Measurements from ENCODE around the gene PRL. TPM values are rescaled to one million over a fixed set of nuclear protein-coding genes. Genes with fewer than 3 reads are reported as not detected.

The PRL gene
- total and polyA plus RNA-seq, 2 experiments from 2014 or later: not detected

- peak overlapping the region; percentile 46; the same call in 1 of the 2 replicates for H3K4me2 ChIP-seq
- ATAC-seq: no peak
- peaks cover 55% of the 10 kb centered on the region for H3K4me1 Mint-ChIP-seq
- H3K4me3 ChIP-seq: no peak overlapping the region
- no peak overlapping the region for H3K4me3 Mint-ChIP-seq
- no peaks in the 10 kb centered on the region for H3K36me3 Mint-ChIP-seq (ENCODE audit: low read depth)
- H3K27me3 ChIP-seq (ENCODE audit: insufficient read depth): no peaks in the 10 kb centered on the region
- TF ChIP-seq NANOG (IDR thresholded peaks at IDR 0.05; ENCODE audit: borderline replicate concordance): no peak
- TF ChIP-seq STAT1 (IDR thresholded peaks at IDR 0.05; ENCODE audit: unreplicated experiment): no peak
- TF ChIP-seq ZNF331 (CRISPR knock-in tag; IDR thresholded peaks at IDR 0.05; ENCODE audit: low read depth): no peak
- no peak for TF ChIP-seq ZNF462 (CRISPR knock-in tag; IDR thresholded peaks at IDR 0.05)
- TF ChIP-seq ZNF114 (CRISPR knock-in tag; IDR thresholded peaks at IDR 0.05): no peak
- no peak for TF ChIP-seq CREB1 (CRISPR knock-in tag; IDR thresholded peaks at IDR 0.05; ENCODE audit: low read depth)
- no peak for TF ChIP-seq CTCF (conservative IDR thresholded peaks at IDR 0.05; ENCODE audit: low read depth in 2 of 2)
- no peak for TF ChIP-seq POLR2AphosphoS5 (IDR thresholded peaks at IDR 0.05; ENCODE audit: low read depth)
- no peak for TF ChIP-seq EZH2phosphoT487 (IDR thresholded peaks at IDR 0.05; ENCODE audit: unreplicated experiment)
- TF ChIP-seq ETS1 (IDR thresholded peaks at IDR 0.05): no peak
- TF ChIP-seq EZH2 (IDR thresholded peaks at IDR 0.05; ENCODE audit: low read depth, unreplicated experiment): no peak
- no peak for TF ChIP-seq REST (IDR thresholded peaks at IDR 0.05; ENCODE audit: unreplicated experiment)
- no peak for TF ChIP-seq JUNB (IDR thresholded peaks at IDR 0.05; ENCODE audit: unreplicated experiment)
- no peak for DNase-seq (ENCODE audit: low spot score)
- H3K27ac Mint-ChIP-seq: peak overlapping the region; percentile 31
- no peaks in the 10 kb centered on the region for H3K36me3 ChIP-seq (ENCODE audit: insufficient read depth)
- no peaks in the 10 kb centered on the region for H3F3A ChIP-seq (replicated peaks; ENCODE audit: low read depth)
- H2AFZ ChIP-seq: no peak overlapping the region
- no peaks in the 10 kb centered on the region for H4K20me1 ChIP-seq (replicated peaks; ENCODE audit: insufficient read depth)
- H3K27ac ChIP-seq (ENCODE audit: low read depth): no peak overlapping the region
- no peaks in the 10 kb centered on the region for H3K79me2 ChIP-seq (replicated peaks; ENCODE audit: insufficient read depth)
- H3K4me1 ChIP-seq (ENCODE audit: insufficient read depth): peaks cover 44% of the 10 kb centered on the region
- H3K9me3 Mint-ChIP-seq: peaks cover 9% of the 10 kb centered on the region
- no peaks in the 10 kb centered on the region for H3K9me2 ChIP-seq (ENCODE audit: insufficient read depth)
- peaks cover 2% of the 10 kb centered on the region for H3K27me3 Mint-ChIP-seq (ENCODE audit: insufficient read depth, low read depth, poor library complexity)
These were observed 48.8 kb downstream of the PRL start for GRCh38 chr6:22247916-22248482.

Measured in GM23338 (cell line).